Astrocyte (in vitro differentiated cells and primary cell): Measurements from ENCODE around the gene GAB2. TPM values are rescaled to one million over a fixed set of nuclear protein-coding genes. Genes with fewer than 3 reads are reported as not detected.

Source experiments
- DNase-seq: peaks from one replicate; pipeline ENCODE4 v3.0.0-alpha.2; 2010; ENCODE audit warnings: low read depth
- FAIRE-seq: peaks from 2 replicates; lab custom pipeline; 2011; peaks lifted over from hg19 to GRCh38; lab: Jason Lieb, UNC
- H2AFZ ChIP-seq: 2 replicates; pipeline ENCODE4 v1.6.0; 2012; ENCODE audit warnings: low read depth, low read length, inconsistent platforms
- H3K27ac ChIP-seq: 2 replicates; pipeline ENCODE4 v1.5.1; 2011; ENCODE audit warnings: low read depth, low read length, inconsistent platforms
- H3K27me3 ChIP-seq: 2 replicates; pipeline ENCODE4 v1.6.0; 2011; ENCODE audit warnings: low read length, inconsistent platforms; ENCODE audit not compliant: insufficient read depth
- H3K36me3 ChIP-seq: 2 replicates; pipeline ENCODE4 v1.5.1; 2011; ENCODE audit warnings: low read length, inconsistent platforms; ENCODE audit not compliant: insufficient read depth
- H3K4me1 ChIP-seq: 2 replicates; pipeline ENCODE4 v1.5.1; 2011; ENCODE audit warnings: low read length, inconsistent platforms; ENCODE audit not compliant: insufficient read depth
- H3K4me2 ChIP-seq: 2 replicates; pipeline ENCODE4 v1.6.0; 2012; ENCODE audit warnings: low read length, inconsistent platforms
- H3K4me3 ChIP-seq: 2 replicates; pipeline ENCODE4 v1.5.1; 2011; ENCODE audit warnings: low read depth, mild to moderate bottlenecking, low read length, inconsistent platforms; ENCODE audit not compliant: insufficient read depth
- H3K79me2 ChIP-seq: 2 replicates; pipeline ENCODE4 v1.6.0; 2012; ENCODE audit warnings: mild to moderate bottlenecking, low read length, inconsistent platforms; ENCODE audit not compliant: insufficient read depth
- H3K9ac ChIP-seq: 2 replicates; pipeline ENCODE4 v1.6.0; 2012; ENCODE audit warnings: mild to moderate bottlenecking, low read length, inconsistent platforms
- H3K9me3 ChIP-seq: 2 replicates; pipeline ENCODE4 v1.5.1; 2012; ENCODE audit warnings: low read depth, mild to moderate bottlenecking, low read length, inconsistent platforms; ENCODE audit not compliant: insufficient read depth
- H4K20me1 ChIP-seq: 2 replicates; pipeline ENCODE4 v1.6.0; 2012; ENCODE audit warnings: low read length, inconsistent platforms; ENCODE audit not compliant: insufficient read depth
- H3K27ac Mint-ChIP-seq: one replicate; pipeline ENCODE4 v1.8.0; 2021; ENCODE audit warnings: mild to moderate bottlenecking, mixed read lengths; ENCODE audit not compliant: unreplicated experiment
- H3K27me3 Mint-ChIP-seq: one replicate; pipeline ENCODE4 v1.8.0; 2021; ENCODE audit warnings: low read depth, mixed read lengths; ENCODE audit not compliant: unreplicated experiment
- H3K36me3 Mint-ChIP-seq: one replicate; pipeline ENCODE4 v1.8.0; 2021; ENCODE audit warnings: low read depth, mixed read lengths; ENCODE audit not compliant: unreplicated experiment
- H3K4me1 Mint-ChIP-seq: one replicate; pipeline ENCODE4 v1.8.0; 2021; ENCODE audit warnings: low read depth, mixed read lengths; ENCODE audit not compliant: unreplicated experiment
- H3K4me3 Mint-ChIP-seq: one replicate; pipeline ENCODE4 v1.8.0; 2021; ENCODE audit warnings: mild to moderate bottlenecking, moderate library complexity, mixed read lengths; ENCODE audit not compliant: unreplicated experiment
- H3K9me3 Mint-ChIP-seq: one replicate; pipeline ENCODE4 v1.8.0; 2021; ENCODE audit warnings: mild to moderate bottlenecking, mixed read lengths; ENCODE audit not compliant: unreplicated experiment
- CTCF ChIP-seq: IDR thresholded peaks from 2 replicates; pipeline ENCODE4 v1.5.1; 2011; ENCODE audit warnings: low read depth, mild to moderate bottlenecking, inconsistent platforms, low read length, moderate library complexity; ENCODE audit not compliant: insufficient read depth
- EZH2 ChIP-seq: IDR thresholded peaks from 2 replicates; pipeline ENCODE4 v1.6.1; 2012; ENCODE audit warnings: mild to moderate bottlenecking, low read length, inconsistent platforms; ENCODE audit not compliant: insufficient read depth
- total RNA-seq: library from RNA; stranded (reverse); gene quantifications from 2 replicates; pipeline ENCODE4 v1.2.1, GENCODE V29; 2021

Gene GAB2
- total RNA-seq, 1 donor from 2014 or later: 18.2 TPM

- no peak overlapping the region for H3K4me2 ChIP-seq
- H3K27ac ChIP-seq: no peak overlapping the region
- no peaks in the 10 kb centered on the region for H4K20me1 ChIP-seq
- no peaks in the 10 kb centered on the region for H3K9me3 ChIP-seq
- H3K9me3 Mint-ChIP-seq: no peaks in the 10 kb centered on the region
- no peaks in the 10 kb centered on the region for H3K27me3 Mint-ChIP-seq
- DNase-seq (no peak), FAIRE-seq (no peak)
- H3K4me1 ChIP-seq: peaks cover 8% of the 10 kb centered on the region
- no peaks in the 10 kb centered on the region for H3K27me3 ChIP-seq
- H3K36me3 ChIP-seq: no peaks in the 10 kb centered on the region
- no peaks in the 10 kb centered on the region for H3K4me1 Mint-ChIP-seq
- no peak for TF ChIP-seq EZH2
- H3K36me3 Mint-ChIP-seq: no peaks in the 10 kb centered on the region
- no peak overlapping the region for H3K4me3 Mint-ChIP-seq
- no peak overlapping the region for H3K9ac ChIP-seq
- H3K27ac Mint-ChIP-seq: no peak overlapping the region
- no peaks in the 10 kb centered on the region for H3K79me2 ChIP-seq
- no peak overlapping the region for H2AFZ ChIP-seq
- no peak overlapping the region for H3K4me3 ChIP-seq
Observed at GRCh38 chr11:78259777-78260487, 157.7 kb downstream of the GAB2 start.

- H3K4me3 Mint-ChIP-seq: no peak overlapping the region
- no peak overlapping the region for H2AFZ ChIP-seq
- no peaks in the 10 kb centered on the region for H4K20me1 ChIP-seq
- no peaks in the 10 kb centered on the region for H3K9me3 Mint-ChIP-seq
- H3K27me3 ChIP-seq: no peaks in the 10 kb centered on the region
- H3K4me2 ChIP-seq: no peak overlapping the region
- H3K4me1 ChIP-seq: peaks cover 8% of the 10 kb centered on the region
- peaks cover 9% of the 10 kb centered on the region for H3K4me1 Mint-ChIP-seq
- no peaks in the 10 kb centered on the region for H3K27me3 Mint-ChIP-seq
- H3K4me3 ChIP-seq: no peak overlapping the region
- H3K27ac ChIP-seq: no peak overlapping the region
- no peaks in the 10 kb centered on the region for H3K36me3 Mint-ChIP-seq
- H3K79me2 ChIP-seq: no peaks in the 10 kb centered on the region
- no peaks in the 10 kb centered on the region for H3K9me3 ChIP-seq
- H3K36me3 ChIP-seq: no peaks in the 10 kb centered on the region
- DNase-seq (no peak), FAIRE-seq (no peak)
- H3K27ac Mint-ChIP-seq: no peak overlapping the region
- TF ChIP-seq EZH2 (no peak), CTCF (no peak)
- H3K9ac ChIP-seq: no peak overlapping the region
Observed at GRCh38 chr11:78257654-78258053, 160.0 kb downstream of the GAB2 start.

- Histone ChIP-seq H3K4me3 (no peak overlapping the region), H3K9ac (no peak overlapping the region), H3K9me3 (no peaks in the 10 kb centered on the region), H3K27me3 (no peaks in the 10 kb centered on the region), H3K36me3 (no peaks in the 10 kb centered on the region), H3K4me2 (no peak overlapping the region), H3K79me2 (no peaks in the 10 kb centered on the region), H2AFZ (no peak overlapping the region), H3K4me1 (peaks cover 8% of the 10 kb centered on the region), H4K20me1 (no peaks in the 10 kb centered on the region), H3K27ac (no peak overlapping the region)
- Mint-ChIP-seq H3K9me3 (no peaks in the 10 kb centered on the region), H3K27ac (no peak overlapping the region), H3K4me3 (no peak overlapping the region), H3K36me3 (no peaks in the 10 kb centered on the region), H3K27me3 (no peaks in the 10 kb centered on the region), H3K4me1 (peaks cover 9% of the 10 kb centered on the region)
- DNase-seq (peak; percentile 89), FAIRE-seq (no peak)
- no peak for TF ChIP-seq EZH2
- no peak for TF ChIP-seq CTCF
Observed at GRCh38 chr11:78256962-78257361, 160.7 kb downstream of the GAB2 start.
